ENCODE results near the gene SSBP3.

DNA sequence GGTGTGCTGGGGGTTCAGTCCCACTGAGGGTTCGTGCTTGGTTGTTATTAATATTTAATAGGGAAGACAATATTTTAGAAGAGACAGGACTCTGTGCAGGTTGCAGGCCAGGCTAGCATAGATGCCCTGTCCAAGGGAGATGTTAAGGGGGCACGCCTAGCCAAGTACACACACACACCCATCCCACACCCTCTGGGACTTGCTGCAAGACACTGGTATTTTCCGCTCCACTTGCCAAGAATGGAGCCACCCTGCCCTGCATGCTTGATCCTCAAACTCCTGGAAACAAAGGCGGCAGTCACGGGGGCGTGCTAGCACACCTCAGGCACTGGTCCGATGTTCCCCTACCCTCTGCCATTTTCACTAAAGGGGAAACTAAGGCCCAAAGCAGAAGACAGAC, 107.2 kb downstream of the SSBP3 start:
- TF ChIP-seq EZH2phosphoT487 (IDR thresholded peaks at IDR 0.05; ENCODE audit: insufficient read depth, low read depth) (no peak), EZH2 (IDR thresholded peaks at IDR 0.05; ENCODE audit: insufficient read depth, poor library complexity, severe bottlenecking) (no peak)
